CD4-positive, alpha-beta T cell treated with Interleukin-10 for 1 hour (primary cell): ENCODE data around the gene DAZ3.
"Not testable (repeated sequence)": the region's sequence is repeated elsewhere in the genome, so short reads cannot be mapped to it uniquely, and the experiment has no call there.

Experiments used
- DNase-seq: peaks from one replicate; pipeline ENCODE4 v3.0.0-alpha.2; 2020

The DAZ3 gene

DNA sequence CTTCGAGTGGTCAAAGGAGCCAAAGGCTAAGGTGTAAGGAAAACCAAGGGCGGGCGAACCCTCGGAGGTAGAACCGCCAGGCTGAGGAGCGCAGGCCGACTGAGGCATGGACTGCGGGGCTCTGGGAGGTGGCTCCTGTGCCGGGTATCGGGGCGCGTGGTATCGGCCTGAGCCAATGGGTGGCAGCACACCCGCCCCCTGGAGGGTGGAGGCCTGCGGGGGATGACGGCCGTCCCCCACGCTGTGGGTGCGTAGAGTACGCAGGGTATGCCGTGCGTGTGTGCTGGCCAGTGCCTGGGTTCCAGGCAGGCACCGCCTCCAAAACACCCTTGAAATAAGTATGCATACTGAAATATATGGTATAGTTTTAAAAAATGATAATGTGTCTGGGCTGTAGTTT is at the start of gene DAZ3:
DAZ3 (minus strand) TSS at position 101 of the 400 bp plus-strand sequence. CDS start 208 bp downstream, outside the sequence.
- DNase-seq = not testable (repeated sequence)

DNA sequence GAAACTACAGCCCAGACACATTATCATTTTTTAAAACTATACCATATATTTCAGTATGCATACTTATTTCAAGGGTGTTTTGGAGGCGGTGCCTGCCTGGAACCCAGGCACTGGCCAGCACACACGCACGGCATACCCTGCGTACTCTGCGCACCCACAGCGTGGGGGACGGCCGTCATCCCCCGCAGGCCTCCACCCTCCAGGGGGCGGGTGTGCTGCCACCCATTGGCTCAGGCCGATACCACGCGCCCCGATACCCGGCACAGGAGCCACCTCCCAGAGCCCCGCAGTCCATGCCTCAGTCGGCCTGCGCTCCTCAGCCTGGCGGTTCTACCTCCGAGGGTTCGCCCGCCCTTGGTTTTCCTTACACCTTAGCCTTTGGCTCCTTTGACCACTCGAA is 20.4 kb upstream of the DAZ3 start, which contains the start of gene DAZ4:
DAZ4 (plus strand) TSS at position 301 of the 400 bp plus-strand sequence. CDS start 208 bp downstream, outside the sequence.
- not testable (repeated sequence) for DNase-seq

DNA sequence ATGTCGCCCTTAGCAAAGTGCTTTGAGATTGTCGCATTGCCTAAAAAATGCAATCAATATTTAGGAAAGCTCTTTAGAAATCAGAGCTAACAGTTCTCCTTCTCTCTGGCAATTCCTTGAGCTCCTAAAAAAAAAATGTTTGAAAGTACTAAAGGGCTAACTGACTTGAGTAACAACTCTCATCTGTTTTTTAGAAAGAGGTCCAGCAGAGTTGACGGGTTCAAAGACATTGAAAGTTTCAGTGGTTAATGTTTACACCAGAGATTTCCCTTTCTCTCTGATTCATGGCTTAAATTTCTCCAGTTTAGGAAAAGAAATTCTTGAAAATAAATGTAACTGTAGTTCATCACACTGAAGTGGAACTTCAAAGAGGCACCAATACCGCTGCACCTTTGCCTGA is 11.9 kb upstream of the DAZ3 start:
- not testable (repeated sequence) for DNase-seq

GRCh38 chrY:24824184-24824879 is 11.1 kb upstream of the DAZ3 start:
- not testable (repeated sequence) for DNase-seq

- DNase-seq = not testable (repeated sequence)
Observed at GRCh38 chrY:24821836-24822235, 8.6 kb upstream of the DAZ3 start.
